ENCODE measurements around the gene TBC1D3B.
"Not testable (repeated sequence)": the region's sequence is repeated elsewhere in the genome, so short reads cannot be mapped to it uniquely, and the experiment has no call there.

- TF ChIP-seq, protein P1, sequence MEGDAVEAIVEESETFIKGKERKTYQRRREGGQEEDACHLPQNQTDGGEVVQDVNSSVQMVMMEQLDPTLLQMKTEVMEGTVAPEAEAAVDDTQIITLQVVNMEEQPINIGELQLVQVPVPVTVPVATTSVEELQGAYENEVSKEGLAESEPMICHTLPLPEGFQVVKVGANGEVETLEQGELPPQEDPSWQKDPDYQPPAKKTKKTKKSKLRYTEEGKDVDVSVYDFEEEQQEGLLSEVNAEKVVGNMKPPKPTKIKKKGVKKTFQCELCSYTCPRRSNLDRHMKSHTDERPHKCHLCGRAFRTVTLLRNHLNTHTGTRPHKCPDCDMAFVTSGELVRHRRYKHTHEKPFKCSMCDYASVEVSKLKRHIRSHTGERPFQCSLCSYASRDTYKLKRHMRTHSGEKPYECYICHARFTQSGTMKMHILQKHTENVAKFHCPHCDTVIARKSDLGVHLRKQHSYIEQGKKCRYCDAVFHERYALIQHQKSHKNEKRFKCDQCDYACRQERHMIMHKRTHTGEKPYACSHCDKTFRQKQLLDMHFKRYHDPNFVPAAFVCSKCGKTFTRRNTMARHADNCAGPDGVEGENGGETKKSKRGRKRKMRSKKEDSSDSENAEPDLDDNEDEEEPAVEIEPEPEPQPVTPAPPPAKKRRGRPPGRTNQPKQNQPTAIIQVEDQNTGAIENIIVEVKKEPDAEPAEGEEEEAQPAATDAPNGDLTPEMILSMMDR (conservative IDR thresholded peaks at IDR 0.05; ENCODE audit: low read depth, low read length): not testable (repeated sequence)
- not testable (repeated sequence) for TF ChIP-seq EZH2 (IDR thresholded peaks at IDR 0.05; ENCODE audit: borderline replicate concordance, low read depth, low read length, poor library complexity, severe bottlenecking)
These were observed 18.5 kb upstream of the TBC1D3B start for GRCh38 chr17:36194832-36195433.
